B cell (primary cell): Measurements from ENCODE around the gene PRAME.

Experiments used
- EZH2 ChIP-seq: IDR thresholded peaks from 2 replicates; pipeline ENCODE4 v1.6.1; 2012; ENCODE audit warnings: borderline replicate concordance, low read depth, mild to moderate bottlenecking, moderate library complexity, low read length; ENCODE audit not compliant: insufficient read depth, poor library complexity, severe bottlenecking
- TF ChIP-seq, protein P1 (sequence below): fragments of 200-600 bp; IDR thresholded peaks from one replicate; pipeline ENCODE4 v1.8.0; 2022; ENCODE audit warnings: antibody characterized with exemption, mild to moderate bottlenecking

DNA sequence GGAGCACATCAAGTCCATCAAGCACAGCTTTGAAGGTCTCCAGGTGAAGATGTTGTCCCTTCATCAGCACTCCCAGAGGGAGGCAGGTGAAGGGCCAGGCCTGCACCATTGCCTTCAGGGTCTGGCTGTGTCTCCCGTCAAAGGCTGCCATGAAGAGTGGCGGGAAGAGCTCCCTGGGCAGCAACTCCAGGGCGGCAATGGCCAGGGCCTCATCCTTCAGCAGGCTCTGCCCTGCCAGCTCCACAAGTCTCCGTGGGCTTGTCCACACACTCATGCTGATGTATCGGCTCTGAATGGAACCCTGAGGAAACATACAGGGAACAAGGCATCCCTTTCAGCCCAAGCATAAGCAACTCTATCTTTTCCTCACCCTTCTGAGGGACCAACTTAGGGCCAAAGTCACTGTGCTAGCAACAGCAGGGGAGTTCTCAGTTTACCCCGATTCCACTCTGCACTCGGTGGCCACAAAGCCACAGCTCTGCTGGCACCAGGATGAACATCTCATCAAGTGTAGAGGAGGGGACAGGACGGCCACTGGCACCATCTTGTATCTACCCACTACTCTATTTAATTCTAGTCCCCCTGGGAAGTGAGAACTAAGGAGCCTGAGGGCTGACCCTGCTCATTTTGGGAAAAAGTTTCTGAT is 8.2 kb downstream of the PRAME start:
- TF ChIP-seq, protein P1, sequence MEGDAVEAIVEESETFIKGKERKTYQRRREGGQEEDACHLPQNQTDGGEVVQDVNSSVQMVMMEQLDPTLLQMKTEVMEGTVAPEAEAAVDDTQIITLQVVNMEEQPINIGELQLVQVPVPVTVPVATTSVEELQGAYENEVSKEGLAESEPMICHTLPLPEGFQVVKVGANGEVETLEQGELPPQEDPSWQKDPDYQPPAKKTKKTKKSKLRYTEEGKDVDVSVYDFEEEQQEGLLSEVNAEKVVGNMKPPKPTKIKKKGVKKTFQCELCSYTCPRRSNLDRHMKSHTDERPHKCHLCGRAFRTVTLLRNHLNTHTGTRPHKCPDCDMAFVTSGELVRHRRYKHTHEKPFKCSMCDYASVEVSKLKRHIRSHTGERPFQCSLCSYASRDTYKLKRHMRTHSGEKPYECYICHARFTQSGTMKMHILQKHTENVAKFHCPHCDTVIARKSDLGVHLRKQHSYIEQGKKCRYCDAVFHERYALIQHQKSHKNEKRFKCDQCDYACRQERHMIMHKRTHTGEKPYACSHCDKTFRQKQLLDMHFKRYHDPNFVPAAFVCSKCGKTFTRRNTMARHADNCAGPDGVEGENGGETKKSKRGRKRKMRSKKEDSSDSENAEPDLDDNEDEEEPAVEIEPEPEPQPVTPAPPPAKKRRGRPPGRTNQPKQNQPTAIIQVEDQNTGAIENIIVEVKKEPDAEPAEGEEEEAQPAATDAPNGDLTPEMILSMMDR = no peak
- no peak for TF ChIP-seq EZH2
